Endothelial cell of umbilical vein (primary cell): ENCODE results near the gene PERCC1. TPM values are rescaled to one million over a fixed set of nuclear protein-coding genes. Genes with fewer than 3 reads are reported as not detected.

ENCODE experiments used
- BruUV-seq: library from RNA; stranded (reverse); fragments of 400-500 nt; replicated peaks from 2 replicates; lab custom pipeline; 2021; lab: Mats Ljungman, UMichigan
- CTCF ChIA-PET: fragments of 300-600, 350-600 bp; sonication (Branson Sonifier 250); formaldehyde crosslinking; loops from one replicate; lab custom pipeline; 2021; ENCODE audit warnings: antibody characterized with exemption, inconsistent platforms; lab: Charles Lee
- POLR2A ChIA-PET: fragments of 300-600, 350-600 bp; sonication (Branson Sonifier 250); formaldehyde crosslinking; loops from one replicate; lab custom pipeline; 2021; ENCODE audit warnings: antibody characterized with exemption, inconsistent platforms; lab: Charles Lee
- DNase-seq: peaks from one replicate; pipeline ENCODE4 v3.0.0-alpha.2; 2011; ENCODE audit warnings: low read depth, low spot score
- FAIRE-seq: peaks from 2 replicates; lab custom pipeline; 2011; peaks lifted over from hg19 to GRCh38; lab: Jason Lieb, UNC
- H2AFZ ChIP-seq: 2 replicates; pipeline ENCODE4 v1.6.0; 2012; ENCODE audit warnings: low read depth, low read length, control low read depth, inconsistent platforms
- H3K27ac ChIP-seq: 2 replicates; pipeline ENCODE4 v1.5.1; 2011; ENCODE audit warnings: low read depth, mild to moderate bottlenecking, control low read depth, low read length, moderate library complexity; ENCODE audit not compliant: insufficient read depth
- H3K27me3 ChIP-seq, 2 experiments: 2 replicates each; pipeline versions ENCODE4 v1.6.0 to v1.6.1; 2011; ENCODE audit warnings: low read length in 2 of 2, mixed read lengths in 1 of 2; ENCODE audit not compliant: control insufficient read depth in 2 of 2, insufficient read depth in 2 of 2
- H3K36me3 ChIP-seq, 2 experiments: 2 replicates in 1 of 2; 3 replicates in 1 of 2; pipeline ENCODE4 v1.5.1; 2011; ENCODE audit warnings: low read length in 2 of 2, mild to moderate bottlenecking in 1 of 2, moderate library complexity in 1 of 2; ENCODE audit not compliant: control insufficient read depth in 2 of 2, insufficient read depth in 2 of 2; ENCODE audit errors: extremely low read depth in 1 of 2
- H3K4me1 ChIP-seq: 3 replicates; pipeline ENCODE4 v1.5.1; 2011; ENCODE audit warnings: mild to moderate bottlenecking, low read length; ENCODE audit not compliant: control insufficient read depth, insufficient read depth; ENCODE audit errors: extremely low read depth
- H3K4me2 ChIP-seq: 2 replicates; pipeline ENCODE4 v1.6.1; 2011; ENCODE audit warnings: low read length, control low read depth, mixed read lengths; ENCODE audit not compliant: insufficient read depth
- H3K4me3 ChIP-seq, 3 experiments: fragments of 200-600 bp in 1 of 3; sonication (generic), shearing (Covaris generic) in 1 of 3; replicated peaks in 1 of 3; 2 replicates each; pipeline ENCODE4 v1.5.1; 2011 to 2016; ENCODE audit warnings: control low read depth in 3 of 3, low read length in 3 of 3, mild to moderate bottlenecking in 2 of 3, inconsistent platforms in 1 of 3, low read depth in 1 of 3, moderate library complexity in 1 of 3; ENCODE audit not compliant: insufficient read depth in 1 of 3
- H3K79me2 ChIP-seq: 2 replicates; pipeline ENCODE4 v1.6.0; 2012; ENCODE audit warnings: low read length, inconsistent platforms; ENCODE audit not compliant: control insufficient read depth, insufficient read depth
- H3K9ac ChIP-seq: replicated peaks from 2 replicates; pipeline ENCODE3; 2011; ENCODE audit warnings: low read length, control low read depth; ENCODE audit not compliant: insufficient read depth; ENCODE audit errors: extremely low read depth
- H3K9me1 ChIP-seq: replicated peaks from 3 replicates; pipeline ENCODE4 v1.6.0; 2011; ENCODE audit warnings: mild to moderate bottlenecking, low read length; ENCODE audit not compliant: control insufficient read depth, insufficient read depth; ENCODE audit errors: extremely low read depth
- H3K9me3 ChIP-seq: replicated peaks from 2 replicates; pipeline ENCODE4 v1.5.1; 2012; ENCODE audit warnings: low read length, inconsistent platforms; ENCODE audit not compliant: control insufficient read depth, insufficient read depth
- H4K20me1 ChIP-seq: replicated peaks from 2 replicates; pipeline ENCODE3; 2011; ENCODE audit warnings: mild to moderate bottlenecking, low read length; ENCODE audit not compliant: control insufficient read depth, insufficient read depth; ENCODE audit errors: extremely low read depth
- EZH2 ChIP-seq: IDR thresholded peaks from 2 replicates; pipeline ENCODE4 v1.6.1; 2012; ENCODE audit warnings: borderline replicate concordance, low read depth, mild to moderate bottlenecking, moderate library complexity, low read length, inconsistent platforms; ENCODE audit not compliant: severe bottlenecking
- FOS ChIP-seq: IDR thresholded peaks from 2 replicates; pipeline ENCODE4 v1.6.1; 2011; ENCODE audit warnings: mild to moderate bottlenecking, low read length, moderate library complexity, borderline replicate concordance; ENCODE audit not compliant: insufficient read depth
- GATA2 ChIP-seq: IDR thresholded peaks from 2 replicates; pipeline ENCODE4 v1.7.0; 2011; ENCODE audit warnings: low read depth, mild to moderate bottlenecking, moderate library complexity, mixed read lengths, low read length; ENCODE audit not compliant: insufficient read length, insufficient read depth
- JUN ChIP-seq: IDR thresholded peaks from 2 replicates; pipeline ENCODE4 v1.6.1; 2011; ENCODE audit warnings: borderline replicate concordance, low read depth; ENCODE audit not compliant: insufficient read length, insufficient read depth
- MAX ChIP-seq: IDR thresholded peaks from 2 replicates; pipeline ENCODE4 v1.6.1; 2011; ENCODE audit not compliant: insufficient read depth, insufficient read length
- MYC ChIP-seq: IDR thresholded peaks from one replicate; pipeline ENCODE4 v1.6.1; 2011; ENCODE audit warnings: mild to moderate bottlenecking, low read depth, low read length
- POLR2A ChIP-seq: IDR thresholded peaks from 2 replicates; pipeline ENCODE4 v1.6.1; 2012; ENCODE audit warnings: low read depth, mild to moderate bottlenecking, control low read depth, low read length
- POLR2AphosphoS5 ChIP-seq: IDR thresholded peaks from 2 replicates; pipeline ENCODE4 v1.6.1; 2012; ENCODE audit warnings: low read depth, mild to moderate bottlenecking, control low read depth, low read length, moderate library complexity; ENCODE audit not compliant: insufficient read depth
- dilution Hi-C: fragments of 300-500 bp; cut with MboI; formaldehyde crosslinking; loops from one replicate; pipeline ENCODE4 v1.15.0; 2019; ENCODE audit warnings: low sequenced_read_pairs; ENCODE audit not compliant: extremely low pct_ligation_motif_present
- intact Hi-C: fragments of 100-400 bp; cut with micrococcal nuclease; formaldehyde crosslinking; loops from one replicate; pipeline ENCODE4 v1.10.0; 2022
- polyA plus RNA-seq, 4 experiments: library from polyadenylated mRNA; depleted of rRNA in 3 of 4; stranded (reverse) in 3 of 4; unstranded in 1 of 4; fragments of >200 nt; gene quantifications; 2 replicates each; pipeline versions ENCODE4 v1.2.1 to v1.2.3, GENCODE V29; 2011 to 2012; ENCODE audit warnings: missing spikeins in 1 of 4
- total RNA-seq: library from RNA; stranded (reverse); gene quantifications from 2 replicates; pipeline ENCODE4 v1.2.3, GENCODE V29; 2021
- TF ChIP-seq, protein P1 (sequence below), 2 donors: IDR thresholded peaks; 1 replicate in 1 of 2; 2 replicates in 1 of 2; pipeline ENCODE4 v1.5.1; 2011; ENCODE audit warnings: low read length in 2 of 2, mild to moderate bottlenecking in 2 of 2, moderate library complexity in 2 of 2, control low read depth in 1 of 2, inconsistent platforms in 1 of 2, low read depth in 1 of 2; ENCODE audit not compliant: insufficient read depth in 1 of 2; ENCODE audit errors: extremely low read depth in 1 of 2

PERCC1 gene
- total and polyA plus RNA-seq, 2 donors (not counting 3 experiments of a cell fraction or from before 2014, with no cell fraction given): not detected

GRCh38 chr16:1444730-1445517, 14.0 kb downstream of the PERCC1 start:
- CTCF ChIA-PET: interaction anchor here (2.0 kb wide), 1 partner anchor 144 kb away, joined by 5 read pairs; no protein-coding TSS in a partner anchor
- Histone ChIP-seq H3K9me1 (no peaks in the 10 kb centered on the region), H4K20me1 (no peaks in the 10 kb centered on the region), H3K36me3 (peaks cover 0 to 17% of the 10 kb centered on the region in 2 experiments), H2AFZ (no peak overlapping the region), H3K4me1 (no peaks in the 10 kb centered on the region), H3K27me3 (no peaks in the 10 kb centered on the region), H3K9me3 (no peaks in the 10 kb centered on the region), H3K4me3 (no peak overlapping the region), H3K79me2 (no peaks in the 10 kb centered on the region), H3K4me2 (no peak overlapping the region), H3K9ac (no peak overlapping the region), H3K27ac (no peak overlapping the region)
- dilution Hi-C loops: no loop called here
- BruUV-seq: no TSS peak
- no peak for DNase-seq
- POLR2A ChIA-PET: no interaction called here
- TF ChIP-seq GATA2: no peak
- TF ChIP-seq MAX: no peak
- TF ChIP-seq POLR2AphosphoS5: no peak
- TF ChIP-seq POLR2A: no peak
- TF ChIP-seq, protein P1, sequence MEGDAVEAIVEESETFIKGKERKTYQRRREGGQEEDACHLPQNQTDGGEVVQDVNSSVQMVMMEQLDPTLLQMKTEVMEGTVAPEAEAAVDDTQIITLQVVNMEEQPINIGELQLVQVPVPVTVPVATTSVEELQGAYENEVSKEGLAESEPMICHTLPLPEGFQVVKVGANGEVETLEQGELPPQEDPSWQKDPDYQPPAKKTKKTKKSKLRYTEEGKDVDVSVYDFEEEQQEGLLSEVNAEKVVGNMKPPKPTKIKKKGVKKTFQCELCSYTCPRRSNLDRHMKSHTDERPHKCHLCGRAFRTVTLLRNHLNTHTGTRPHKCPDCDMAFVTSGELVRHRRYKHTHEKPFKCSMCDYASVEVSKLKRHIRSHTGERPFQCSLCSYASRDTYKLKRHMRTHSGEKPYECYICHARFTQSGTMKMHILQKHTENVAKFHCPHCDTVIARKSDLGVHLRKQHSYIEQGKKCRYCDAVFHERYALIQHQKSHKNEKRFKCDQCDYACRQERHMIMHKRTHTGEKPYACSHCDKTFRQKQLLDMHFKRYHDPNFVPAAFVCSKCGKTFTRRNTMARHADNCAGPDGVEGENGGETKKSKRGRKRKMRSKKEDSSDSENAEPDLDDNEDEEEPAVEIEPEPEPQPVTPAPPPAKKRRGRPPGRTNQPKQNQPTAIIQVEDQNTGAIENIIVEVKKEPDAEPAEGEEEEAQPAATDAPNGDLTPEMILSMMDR (IDR thresholded peaks at IDR 0.05; ENCODE audit: extremely low read depth in 1 of 2, insufficient read depth in 1 of 2, low read depth in 1 of 2, low read length in 2 of 2): no peak
- no peak for TF ChIP-seq FOS
- no peak for TF ChIP-seq EZH2
- no peak for TF ChIP-seq MYC
- no peak for TF ChIP-seq JUN
- FAIRE-seq: no peak
- intact Hi-C loops: no loop called here
